OCI-LY7 (cell line): ENCODE results near the gene ZNF462. TPM values are rescaled to one million over a fixed set of nuclear protein-coding genes. Genes with fewer than 3 reads are reported as not detected.

Source experiments
- BruUV-seq: library from RNA; stranded (reverse); fragments of 400-500 nt; replicated peaks from 2 replicates; lab custom pipeline; 2021; lab: Mats Ljungman, UMichigan
- CTCF ChIA-PET: fragments of 300-600 bp; sonication (Branson Sonifier 250); formaldehyde crosslinking; loops from one replicate; lab custom pipeline; 2022; ENCODE audit warnings: antibody characterized with exemption; ENCODE audit not compliant: unreplicated experiment; lab: Charles Lee
- POLR2A ChIA-PET: fragments of 300-600 bp; sonication (Branson Sonifier 250); formaldehyde crosslinking; loops from one replicate; lab custom pipeline; 2022; ENCODE audit warnings: antibody characterized with exemption; lab: Charles Lee
- DNase-seq: peaks from one replicate; pipeline ENCODE4 v3.0.0-alpha.2; 2015; ENCODE audit warnings: low spot score
- H2AFZ ChIP-seq: fragments of 200-600 bp; sonication (generic), shearing (Covaris generic); 2 replicates; pipeline ENCODE4 v1.6.1; 2014; ENCODE audit warnings: mild to moderate bottlenecking, antibody characterized with exemption, low read length, moderate library complexity
- H3K27ac ChIP-seq: fragments of 200-600 bp; sonication (generic); 2 replicates; pipeline ENCODE4 v1.5.1; 2014; ENCODE audit warnings: mixed run types, low read depth, mild to moderate bottlenecking, moderate library complexity, low read length, inconsistent platforms; ENCODE audit not compliant: poor library complexity, severe bottlenecking
- H3K36me3 ChIP-seq: fragments of 200-600 bp; sonication (generic); 2 replicates; pipeline ENCODE4 v1.6.1; 2014; ENCODE audit warnings: mild to moderate bottlenecking, antibody characterized with exemption, low read length, moderate library complexity, mixed read lengths; ENCODE audit not compliant: insufficient read depth
- H3K4me1 ChIP-seq: fragments of 200-600 bp; sonication (generic); 2 replicates; pipeline ENCODE4 v1.5.1; 2014; ENCODE audit warnings: mild to moderate bottlenecking, low read length; ENCODE audit not compliant: insufficient read depth, poor library complexity, severe bottlenecking
- H3K4me2 ChIP-seq: fragments of 200-600 bp; sonication (generic); 2 replicates; pipeline ENCODE4 v1.6.1; 2014; ENCODE audit warnings: mild to moderate bottlenecking, low read length
- H3K4me3 ChIP-seq: fragments of 200-600 bp; sonication (generic); 2 replicates; pipeline ENCODE4 v1.5.1; 2014; ENCODE audit warnings: mild to moderate bottlenecking, low read depth, low read length; ENCODE audit not compliant: poor library complexity, severe bottlenecking
- H3K79me2 ChIP-seq: fragments of 200-600 bp; sonication (generic); 2 replicates; pipeline ENCODE4 v1.6.1; 2016; ENCODE audit warnings: low read depth, mild to moderate bottlenecking, low read length, moderate library complexity, mixed read lengths; ENCODE audit not compliant: insufficient read depth
- H3K9me2 ChIP-seq: fragments of 200-600 bp; sonication (generic); 2 replicates; pipeline ENCODE4 v1.6.1; 2016; ENCODE audit warnings: mild to moderate bottlenecking, low read length, mixed read lengths; ENCODE audit not compliant: insufficient read depth
- H3K9me3 ChIP-seq: fragments of 200-600 bp; sonication (generic); 2 replicates; pipeline ENCODE4 v1.6.1; 2014; ENCODE audit warnings: mild to moderate bottlenecking, mixed run types, low read length, mixed read lengths
- H4K20me1 ChIP-seq: fragments of 200-600 bp; sonication (generic); 2 replicates; pipeline ENCODE4 v1.6.1; 2014; ENCODE audit warnings: mild to moderate bottlenecking, antibody characterized with exemption, low read length, moderate library complexity, mixed read lengths; ENCODE audit not compliant: insufficient read depth
- CTCF ChIP-seq: fragments of 200-600 bp; sonication (generic); conservative IDR thresholded peaks from 2 replicates; pipeline ENCODE4 v1.5.1; 2014; ENCODE audit warnings: mild to moderate bottlenecking, antibody characterized with exemption, low read length, moderate library complexity, mixed read lengths
- EZH2phosphoT487 ChIP-seq: fragments of 200-600 bp; sonication (generic); IDR thresholded peaks from 2 replicates; pipeline ENCODE4 v1.6.1; 2018; ENCODE audit warnings: low read depth, borderline replicate concordance, mild to moderate bottlenecking, mixed run types, antibody characterized with exemption, low read length, moderate library complexity, mixed read lengths
- intact Hi-C: fragments of 100-400 bp; cut with micrococcal nuclease; formaldehyde crosslinking; loops from one replicate; pipeline ENCODE4 v1.10.0; 2022; ENCODE audit not compliant: unreplicated experiment
- total RNA-seq, 2 experiments: library from RNA; depleted of rRNA in 1 of 2; stranded (reverse); fragments of >200 nt in 1 of 2; shearing (Covaris generic) in 1 of 2; gene quantifications; 2 replicates each; pipeline ENCODE4 v1.2.3, GENCODE V29; 2014 to 2022

Gene ZNF462
- total RNA-seq, 2 experiments from 2014 or later, result 0.88 to 1.1 TPM

GRCh38 chr9:106966481-106966880 lies 103.5 kb downstream of the ZNF462 start:
- intact Hi-C loops, result no loop called here
- CTCF ChIA-PET, result no interaction called here
- BruUV-seq, result no TSS peak
- H3K36me3 ChIP-seq, result no peaks in the 10 kb centered on the region
- no peaks in the 10 kb centered on the region for H4K20me1 ChIP-seq
- no peak for TF ChIP-seq CTCF
- no peak for TF ChIP-seq EZH2phosphoT487
- no peaks in the 10 kb centered on the region for H3K9me3 ChIP-seq
- no peaks in the 10 kb centered on the region for H3K4me1 ChIP-seq
- H2AFZ ChIP-seq, result no peak overlapping the region
- no peak overlapping the region for H3K4me3 ChIP-seq
- POLR2A ChIA-PET, result no interaction called here
- DNase-seq, result no peak
- H3K27ac ChIP-seq, result no peak overlapping the region
- no peaks in the 10 kb centered on the region for H3K9me2 ChIP-seq
- H3K79me2 ChIP-seq, result no peaks in the 10 kb centered on the region
- H3K4me2 ChIP-seq, result no peak overlapping the region

GRCh38 chr9:106969696-106970095 lies 106.7 kb downstream of the ZNF462 start:
- no peaks in the 10 kb centered on the region for H4K20me1 ChIP-seq
- H3K9me2 ChIP-seq, result no peaks in the 10 kb centered on the region
- H3K4me1 ChIP-seq, result no peaks in the 10 kb centered on the region
- BruUV-seq, result no TSS peak
- ChIA-PET CTCF (no interaction called here), POLR2A (no interaction called here)
- H3K9me3 ChIP-seq, result no peaks in the 10 kb centered on the region
- no peak overlapping the region for H2AFZ ChIP-seq
- intact Hi-C loops, result loop anchor here (10.0 kb wide), 1 partner anchor 175 kb away; no protein-coding TSS in a partner anchor
- no peak for TF ChIP-seq EZH2phosphoT487
- TF ChIP-seq CTCF, result no peak
- H3K4me3 ChIP-seq, result no peak overlapping the region
- no peaks in the 10 kb centered on the region for H3K36me3 ChIP-seq
- H3K4me2 ChIP-seq, result no peak overlapping the region
- no peak overlapping the region for H3K27ac ChIP-seq
- H3K79me2 ChIP-seq, result no peaks in the 10 kb centered on the region
- no peak for DNase-seq

GRCh38 chr9:106970219-106970975 lies 107.4 kb downstream of the ZNF462 start:
- no peaks in the 10 kb centered on the region for H3K36me3 ChIP-seq
- intact Hi-C loops, result loop anchor here (10.0 kb wide), 1 partner anchor 174 kb away; no protein-coding TSS in a partner anchor
- no peaks in the 10 kb centered on the region for H3K4me1 ChIP-seq
- no peak overlapping the region for H3K4me2 ChIP-seq
- H3K9me2 ChIP-seq, result no peaks in the 10 kb centered on the region
- no peak overlapping the region for H2AFZ ChIP-seq
- no peaks in the 10 kb centered on the region for H4K20me1 ChIP-seq
- H3K79me2 ChIP-seq, result no peaks in the 10 kb centered on the region
- TF ChIP-seq EZH2phosphoT487 (no peak), CTCF (no peak)
- BruUV-seq, result no TSS peak
- CTCF ChIA-PET, result no interaction called here
- H3K4me3 ChIP-seq, result no peak overlapping the region
- no peak overlapping the region for H3K27ac ChIP-seq
- DNase-seq, result no peak
- POLR2A ChIA-PET, result no interaction called here
- H3K9me3 ChIP-seq, result no peaks in the 10 kb centered on the region
